Esophagus muscularis mucosa (tissue), 4 donors: Measurements from ENCODE around the gene MYH14. TPM values are rescaled to one million over a fixed set of nuclear protein-coding genes. Genes with fewer than 3 reads are reported as not detected.

ENCODE experiments used
- DNase-seq: peaks from one replicate; pipeline ENCODE4 v3.0.0-alpha.2; 2017; ENCODE audit errors: extremely low spot score
- H3K27ac ChIP-seq, 4 donors: fragments of 200-600 bp; sonication (generic); replicated peaks in 1 of 4; 1 replicate in 3 of 4; 2 replicates in 1 of 4; pipeline ENCODE4 v1.5.1; 2016 to 2019; ENCODE audit warnings: mild to moderate bottlenecking in 1 of 4
- H3K27me3 ChIP-seq, 4 donors: fragments of 200-600 bp; sonication (generic); one replicate each; pipeline versions ENCODE4 v1.5.1 to v1.6.0; 2016 to 2019
- H3K36me3 ChIP-seq, 4 donors: fragments of 200-600 bp; sonication (generic); one replicate each; pipeline ENCODE4 v1.5.1; 2016 to 2019
- H3K4me1 ChIP-seq, 4 donors: fragments of 200-600 bp; sonication (generic); one replicate each; pipeline ENCODE4 v1.5.1; 2016 to 2019
- H3K4me3 ChIP-seq, 4 donors: fragments of 200-600 bp; sonication (generic); 1 replicate in 2 of 4; 2 replicates in 2 of 4; pipeline ENCODE4 v1.5.1; 2016 to 2019; ENCODE audit warnings: mild to moderate bottlenecking in 4 of 4, moderate library complexity in 1 of 4
- H3K9me3 ChIP-seq, 4 donors: fragments of 200-600 bp; sonication (generic); 1 replicate in 3 of 4; 2 replicates in 1 of 4; pipeline ENCODE4 v1.5.1; 2016 to 2019
- EP300 ChIP-seq: sonication (generic); formaldehyde crosslinking; IDR thresholded peaks from one replicate; pipeline ENCODE4 v1.6.1; 2017; ENCODE audit warnings: antibody characterized with exemption
- POLR2A ChIP-seq: fragments of 450-650 bp; IDR thresholded peaks from one replicate; pipeline ENCODE4 v1.6.1; 2017; ENCODE audit warnings: antibody characterized with exemption, moderate library complexity, mild to moderate bottlenecking, low read depth
- POLR2AphosphoS5 ChIP-seq, 2 donors: sonication (generic); formaldehyde crosslinking; IDR thresholded peaks; one replicate each; pipeline ENCODE4 v1.6.1; 2017; ENCODE audit warnings: antibody characterized with exemption in 2 of 2
- WGBS: methylation state at CpG from one replicate; pipeline ENCODE4 v1.1.5; 2018; 5-methylcytosine and 5-hydroxymethylcytosine counted together
- intact Hi-C: fragments of 100-400 bp; cut with DNase I; formaldehyde crosslinking; loops from one replicate; pipeline ENCODE4 v1.15.1; 2023
- total RNA-seq, 4 donors: library from RNA; depleted of rRNA; stranded (reverse); fragments of >200 nt; gene quantifications; one replicate each; pipeline versions ENCODE4 v1.1.0 to v1.2.1, GENCODE V29; 2016
- TF ChIP-seq, protein P1 (sequence below), 3 experiments: fragments of 200-600 bp in 2 of 3; fragments of 450-650 bp in 1 of 3; sonication (generic) in 2 of 3; IDR thresholded peaks; one replicate each; pipeline ENCODE4 v1.5.1; 2017 to 2019; ENCODE audit warnings: antibody characterized with exemption in 3 of 3, mild to moderate bottlenecking in 2 of 3, moderate library complexity in 1 of 3

The MYH14 gene
- total RNA-seq, 4 donors from 2014 or later: 2.5 to 10.1 (median 5.3) TPM

- peaks cover 0 to 14% (median 0%) of the 10 kb centered on the region in 4 donors for H3K27me3 ChIP-seq
- DNase-seq: no peak
- no peaks in the 10 kb centered on the region for H3K9me3 ChIP-seq
- TF ChIP-seq POLR2A (no peak), EP300 (no peak), POLR2AphosphoS5 (IDR thresholded peaks at IDR 0.05) (no peak)
- TF ChIP-seq, protein P1, sequence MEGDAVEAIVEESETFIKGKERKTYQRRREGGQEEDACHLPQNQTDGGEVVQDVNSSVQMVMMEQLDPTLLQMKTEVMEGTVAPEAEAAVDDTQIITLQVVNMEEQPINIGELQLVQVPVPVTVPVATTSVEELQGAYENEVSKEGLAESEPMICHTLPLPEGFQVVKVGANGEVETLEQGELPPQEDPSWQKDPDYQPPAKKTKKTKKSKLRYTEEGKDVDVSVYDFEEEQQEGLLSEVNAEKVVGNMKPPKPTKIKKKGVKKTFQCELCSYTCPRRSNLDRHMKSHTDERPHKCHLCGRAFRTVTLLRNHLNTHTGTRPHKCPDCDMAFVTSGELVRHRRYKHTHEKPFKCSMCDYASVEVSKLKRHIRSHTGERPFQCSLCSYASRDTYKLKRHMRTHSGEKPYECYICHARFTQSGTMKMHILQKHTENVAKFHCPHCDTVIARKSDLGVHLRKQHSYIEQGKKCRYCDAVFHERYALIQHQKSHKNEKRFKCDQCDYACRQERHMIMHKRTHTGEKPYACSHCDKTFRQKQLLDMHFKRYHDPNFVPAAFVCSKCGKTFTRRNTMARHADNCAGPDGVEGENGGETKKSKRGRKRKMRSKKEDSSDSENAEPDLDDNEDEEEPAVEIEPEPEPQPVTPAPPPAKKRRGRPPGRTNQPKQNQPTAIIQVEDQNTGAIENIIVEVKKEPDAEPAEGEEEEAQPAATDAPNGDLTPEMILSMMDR (IDR thresholded peaks at IDR 0.05): no peak
- H3K36me3 ChIP-seq: peaks cover 0 to 32% (median 21%) of the 10 kb centered on the region in 4 donors
- intact Hi-C loops: no loop called here
- H3K27ac ChIP-seq: no peak overlapping the region
- 92% methylated on average over 8 of the region's 8 CpGs for WGBS
- H3K4me1 ChIP-seq: no peaks in the 10 kb centered on the region
- no peak overlapping the region for H3K4me3 ChIP-seq
Observed at GRCh38 chr19:50266041-50266440, 62.6 kb downstream of the MYH14 start.

DNA sequence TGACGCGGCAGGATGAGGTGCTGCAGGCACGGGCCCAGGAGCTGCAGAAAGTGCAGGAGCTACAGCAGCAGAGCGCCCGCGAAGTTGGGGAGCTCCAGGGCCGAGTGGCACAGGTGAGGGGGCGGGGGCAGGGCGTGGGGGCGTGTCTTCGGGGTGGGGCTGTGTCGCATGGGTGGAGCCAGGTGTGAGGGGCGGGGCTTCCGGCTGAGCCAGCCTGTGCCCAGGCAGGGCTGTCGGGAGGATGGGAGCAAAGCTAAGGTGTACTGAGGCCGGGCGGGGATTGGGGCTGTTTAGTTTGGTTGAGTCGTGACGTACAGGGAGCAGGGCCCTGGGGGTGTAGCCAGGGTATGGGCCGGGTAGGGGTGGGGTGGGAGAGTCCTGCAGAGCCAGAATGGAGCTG is 63.5 kb downstream of the MYH14 start:
- TF ChIP-seq POLR2A: no peak
- TF ChIP-seq POLR2AphosphoS5 (IDR thresholded peaks at IDR 0.05): no peak
- TF ChIP-seq, protein P1 (IDR thresholded peaks at IDR 0.05): no peak
- no peaks in the 10 kb centered on the region for H3K9me3 ChIP-seq
- H3K27ac ChIP-seq: no peak overlapping the region
- peaks cover 0 to 35% (median 23%) of the 10 kb centered on the region in 4 donors for H3K36me3 ChIP-seq
- H3K27me3 ChIP-seq: peaks cover 0 to 14% (median 0%) of the 10 kb centered on the region in 4 donors
- intact Hi-C loops: no loop called here
- no peaks in the 10 kb centered on the region for H3K4me1 ChIP-seq
- 21% methylated on average over 13 of the region's 20 CpGs for whole genome bisulfite sequencing
- no peak overlapping the region for H3K4me3 ChIP-seq
- no peak for DNase-seq

DNA sequence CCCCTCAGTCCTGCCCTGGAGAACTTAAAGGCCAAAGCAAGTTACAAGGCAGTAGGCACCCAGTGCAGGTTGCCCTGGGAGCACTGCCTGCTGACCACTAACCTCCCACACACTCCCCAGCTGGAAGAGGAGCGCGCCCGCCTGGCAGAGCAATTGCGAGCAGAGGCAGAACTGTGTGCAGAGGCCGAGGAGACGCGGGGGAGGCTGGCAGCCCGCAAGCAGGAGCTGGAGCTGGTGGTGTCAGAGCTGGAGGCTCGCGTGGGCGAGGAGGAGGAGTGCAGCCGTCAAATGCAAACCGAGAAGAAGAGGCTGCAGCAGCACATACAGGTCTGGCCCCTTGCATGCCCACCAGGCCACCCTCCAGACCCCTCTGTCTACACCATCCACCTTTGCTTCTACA is 64.6 kb downstream of the MYH14 start:
- Histone ChIP-seq H3K4me1 (no peaks in the 10 kb centered on the region), H3K4me3 (no peak overlapping the region), H3K27ac (no peak overlapping the region), H3K36me3 (peaks cover 0 to 43% (median 24%) of the 10 kb centered on the region in 4 donors), H3K9me3 (no peaks in the 10 kb centered on the region), H3K27me3 (peaks cover 0 to 14% (median 0%) of the 10 kb centered on the region in 4 donors)
- 76% methylated on average over 13 of the region's 13 CpGs for WGBS
- intact Hi-C loops: no loop called here
- no peak for DNase-seq
- TF ChIP-seq, protein P1 (IDR thresholded peaks at IDR 0.05): no peak
- TF ChIP-seq POLR2A (no peak), POLR2AphosphoS5 (IDR thresholded peaks at IDR 0.05) (no peak), EP300 (no peak)

GRCh38 chr19:50268501-50268900 is 65.1 kb downstream of the MYH14 start:
- Histone ChIP-seq H3K27ac (no peak overlapping the region), H3K4me3 (no peak overlapping the region), H3K4me1 (no peaks in the 10 kb centered on the region), H3K9me3 (no peaks in the 10 kb centered on the region), H3K36me3 (peaks cover 0 to 39% (median 22%) of the 10 kb centered on the region in 4 donors), H3K27me3 (peaks cover 0 to 14% (median 0%) of the 10 kb centered on the region in 4 donors)
- DNase-seq: no peak
- intact Hi-C loops: no loop called here
- 93% methylated on average over 4 of the region's 5 CpGs for WGBS
- TF ChIP-seq EP300: no peak
- no peak for TF ChIP-seq POLR2AphosphoS5 (IDR thresholded peaks at IDR 0.05)
- TF ChIP-seq, protein P1 (IDR thresholded peaks at IDR 0.05): no peak
- TF ChIP-seq POLR2A: no peak

- Histone ChIP-seq H3K27ac (no peak overlapping the region), H3K27me3 (peaks cover 0 to 14% (median 0%) of the 10 kb centered on the region in 4 donors), H3K4me1 (no peaks in the 10 kb centered on the region), H3K9me3 (no peaks in the 10 kb centered on the region), H3K36me3 (peaks cover 0 to 46% (median 24%) of the 10 kb centered on the region in 4 donors), H3K4me3 (no peak overlapping the region)
- DNase-seq: no peak
- 77% methylated on average over 2 of the region's 2 CpGs for WGBS
- intact Hi-C loops: no loop called here
- TF ChIP-seq EP300 (no peak), POLR2AphosphoS5 (IDR thresholded peaks at IDR 0.05) (no peak), POLR2A (no peak)
- TF ChIP-seq, protein P1 (IDR thresholded peaks at IDR 0.05): no peak
Observed at GRCh38 chr19:50269653-50270052, 66.2 kb downstream of the MYH14 start.
